Heart right ventricle (tissue), 16 donors: ENCODE measurements around the gene SNX19. TPM values are rescaled to one million over a fixed set of nuclear protein-coding genes. Genes with fewer than 3 reads are reported as not detected.

Source experiments
- ATAC-seq, 8 donors: fragments of 200-7000 bp; cut with Tn5 transposase; one replicate each; pipeline ENCODE4 v1.9.1; 2020; ENCODE audit warnings: mild to moderate bottlenecking in 8 of 8, moderate library complexity in 8 of 8, moderate number of reproducible peaks in 1 of 8
- DNase-seq, 2 donors: peaks; one replicate each; pipeline ENCODE4 v3.0.0-alpha.2; 2020
- H3K27ac ChIP-seq, 10 donors: fragments of 200-600 bp; sonication (generic) in 2 of 10; one replicate each; pipeline versions ENCODE4 v1.5.0 to v1.8.0; 2020 to 2022; ENCODE audit warnings: mild to moderate bottlenecking in 3 of 10
- H3K27me3 ChIP-seq, 7 donors: fragments of 200-600 bp; one replicate each; pipeline ENCODE4 v1.8.0; 2021 to 2022; ENCODE audit warnings: mild to moderate bottlenecking in 2 of 7
- H3K36me3 ChIP-seq, 9 donors: fragments of 200-600 bp; sonication (generic) in 1 of 9; one replicate each; pipeline versions ENCODE4 v1.5.0 to v1.8.0; 2020 to 2022; ENCODE audit warnings: mild to moderate bottlenecking in 2 of 9
- H3K4me1 ChIP-seq, 9 donors: fragments of 200-600 bp; sonication (generic) in 1 of 9; one replicate each; pipeline versions ENCODE4 v1.5.0 to v1.8.0; 2020 to 2022; ENCODE audit warnings: mild to moderate bottlenecking in 4 of 9
- H3K4me3 ChIP-seq, 10 donors: fragments of 200-600 bp; sonication (generic) in 2 of 10; one replicate each; pipeline versions ENCODE4 v1.5.0 to v1.8.0; 2020 to 2022; ENCODE audit warnings: mild to moderate bottlenecking in 7 of 10, moderate library complexity in 2 of 10
- H3K9me3 ChIP-seq, 11 donors: fragments of 200-600 bp in 10 of 11; sonication (generic) in 2 of 11; one replicate each; pipeline versions ENCODE4 v1.5.0 to v1.8.0; 2013 to 2022; ENCODE audit warnings: mild to moderate bottlenecking in 2 of 11, control low read depth in 1 of 11, moderate library complexity in 1 of 11
- CTCF ChIP-seq, 9 donors: fragments of 200-600 bp; sonication (generic) in 2 of 9; IDR thresholded peaks; one replicate each; pipeline versions ENCODE4 v1.5.0 to v1.8.0; 2021 to 2022; ENCODE audit warnings: antibody characterized with exemption in 9 of 9, mild to moderate bottlenecking in 5 of 9, moderate library complexity in 1 of 9
- WGBS, 2 donors: extraction: QIAGEN DNeasy Blood & Tissue Kit; methylation state at CpG; one replicate each; pipeline ENCODE4 v1.1.7; 2013; ENCODE audit warnings: inconsistent platforms in 1 of 2; 5-methylcytosine and 5-hydroxymethylcytosine counted together
- intact Hi-C, 10 donors: fragments of 100-400 bp; cut with DNase I; formaldehyde crosslinking; loops; one replicate each; pipeline versions ENCODE4 v1.11.1 to v1.14.2; 2022
- polyA plus RNA-seq, 2 donors: library from polyadenylated mRNA; stranded (reverse); fragments of 200-250 nt; gene quantifications; one replicate each; pipeline ENCODE4 v1.2.3, GENCODE V29; 2013
- total RNA-seq, 10 donors: library from RNA; stranded (reverse); fragmentation: NEBNext Ultra II Directional in 3 of 10; extraction: Animal tissue kit (Norgen Biotek cat#: 25700) in 3 of 10; gene quantifications; one replicate each; pipeline versions ENCODE4 v1.2.1 to v1.2.4, GENCODE V29; 2021 to 2023
- donor health status: Arrhythmogenic right ventricular cardiomyopathy.
- donor health status: ischemic (EF 13 %, LVEDD 7.1; RV severe dilation, severe dysfunction).
- donor health status: healthy with polysubstance abuse.
- donor health status: DM: no; HTN: yes; CAD: no.
- donor health status: DM: no; HTN: no; CAD: no.
- donor health status: ischemic (EF 25% LVEDD 6.9; RV normal size, moderate dysfunction).
- donor health status: ischemic (EF 25% LVEDD 5.7; RV mildly dilated, moderate dysfunction).
- donor health status: healthy.
- donor health status: DM: yes; HTN: yes; CAD: no.
- donor health status: Ischemic cardiomyopathy.
- donor health status: ischemic (EF 35%, LVEDD 5.7; RV mildly dilated, moderate dysfunction).
- donor health status: nonischemic (EF 11% LVEDD 7.7; RV severe dilation, severe dysfunction).
- donor health status: DM: yes; HTN: yes; CAD: no.
- donor health status: PGD.
- donor health status: ischemic (EF 29% LVEDD 5.4; RV normal size, mild dysfunction).
- donor health status: nonischemic (EF 23%, LVEDD 6.1; RV moderate dilation, normal function).

Gene SNX19
- total and polyA plus RNA-seq, 12 donors = 10.4 to 60.9 (median 53.5) TPM

DNA sequence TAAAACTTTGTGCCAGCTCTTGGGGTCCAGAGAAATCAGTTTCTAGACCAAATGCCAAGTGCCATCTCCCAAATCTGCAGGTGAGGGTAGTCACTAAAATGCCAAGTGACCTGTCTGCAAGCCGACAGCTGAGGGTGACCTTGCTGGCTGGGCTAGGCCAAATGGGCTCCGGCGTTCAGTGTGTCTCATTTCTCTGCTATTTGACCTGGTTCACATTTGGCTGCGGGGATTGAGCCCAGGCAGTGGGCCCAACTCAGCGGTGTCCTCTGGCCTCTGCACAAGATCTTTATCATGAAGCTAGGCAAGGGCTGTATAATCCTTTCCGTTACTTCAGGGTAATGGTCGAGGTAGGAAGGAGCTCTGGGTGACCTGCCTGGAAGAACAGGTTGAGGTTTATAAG, 87.5 kb downstream of the SNX19 start:
- Histone ChIP-seq H3K9me3 (no peaks in the 10 kb centered on the region), H3K27ac (peak overlapping the region in 7 of 10 donors; percentile 44 to 73 (median 64)), H3K4me3 (no peak overlapping the region), H3K4me1 (peaks cover 3 to 43% (median 28%) of the 10 kb centered on the region in 9 donors), H3K27me3 (no peaks in the 10 kb centered on the region), H3K36me3 (no peaks in the 10 kb centered on the region)
- 51 to 53% methylated on average over 7 of the region's 7 CpGs for WGBS, 2 donors
- intact Hi-C loops = loop anchor here in 5 of 10 donors (2.0 to 10.0 kb wide), 7 partner anchors 104 to 381 kb away; partner anchors contain the start of gene ADAMTS15 (in 1 of the 5)
- no peak for TF ChIP-seq CTCF (IDR thresholded peaks at IDR 0.05)
- peak in 2 of 8 donors; percentile 21 to 24 for ATAC-seq
- DNase-seq = peak in 1 of 2 donors; percentile 37

DNA sequence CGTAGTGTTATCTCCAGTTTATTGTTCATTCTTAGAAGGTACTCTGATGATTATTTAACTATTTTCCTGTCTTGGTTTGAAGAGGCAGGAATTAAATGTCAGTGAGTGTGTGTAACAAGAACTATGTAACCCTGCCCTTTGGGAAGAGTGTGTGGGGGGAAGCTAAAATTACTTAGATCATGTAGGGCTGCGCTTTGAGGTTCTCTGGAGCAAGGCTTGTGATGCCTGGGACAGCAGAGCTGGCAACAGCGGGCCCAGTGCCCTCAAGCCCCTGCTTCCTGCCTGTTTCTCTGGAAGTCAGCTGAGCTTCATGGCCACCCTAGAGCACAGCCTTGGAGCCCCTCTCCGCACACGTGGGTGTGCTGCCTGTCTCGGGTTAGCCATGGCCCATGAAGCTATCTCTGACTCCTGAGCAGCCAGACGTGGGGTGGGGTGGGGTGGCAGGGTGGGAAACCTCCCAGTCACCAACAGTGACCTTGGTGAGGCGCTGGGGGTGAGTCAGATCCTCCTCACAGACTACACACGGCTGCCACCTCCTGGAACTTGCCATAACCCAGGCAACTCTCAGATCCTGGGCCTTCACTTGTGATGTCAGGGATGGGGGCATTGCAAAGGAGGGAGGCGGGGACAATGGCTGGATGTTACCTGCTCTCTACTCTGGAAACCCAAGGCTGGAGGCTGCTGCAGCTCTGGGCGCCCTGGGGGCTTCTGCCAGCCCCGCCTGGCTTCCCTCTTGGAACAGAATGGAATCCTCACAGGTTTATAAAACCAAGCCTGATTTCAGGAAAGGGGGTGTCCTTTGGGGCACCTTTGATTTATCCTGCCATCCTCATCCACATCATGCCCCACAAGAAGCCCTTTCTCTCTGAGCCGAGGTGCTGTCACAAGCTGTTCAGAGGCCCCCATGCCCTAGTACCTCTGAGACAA, 88.6 kb downstream of the SNX19 start:
- peaks cover 3 to 43% (median 28%) of the 10 kb centered on the region in 9 donors for H3K4me1 ChIP-seq

GRCh38 chr11:130826572-130826971, 89.7 kb downstream of the SNX19 start:
- H3K36me3 ChIP-seq = no peaks in the 10 kb centered on the region
- H3K4me1 ChIP-seq = peaks cover 3 to 43% (median 28%) of the 10 kb centered on the region in 9 donors
- DNase-seq = no peak
- no peaks in the 10 kb centered on the region for H3K9me3 ChIP-seq
- H3K27ac ChIP-seq = peak overlapping the region in 1 of 10 donors; percentile 64
- 78 to 86% methylated on average over 9 of the region's 9 CpGs for WGBS, 2 donors
- no peak overlapping the region for H3K4me3 ChIP-seq
- intact Hi-C loops = loop anchor here in 6 of 10 donors (2.0 to 10.0 kb wide), 9 partner anchors 102 to 379 kb away; partner anchors contain the start of gene ADAMTS15 (in 2 of the 6)
- no peak for TF ChIP-seq CTCF (IDR thresholded peaks at IDR 0.05)
- ATAC-seq = no peak
- no peaks in the 10 kb centered on the region for H3K27me3 ChIP-seq

More for the DNA sequence above, 88.6 kb downstream of the SNX19 start:
- no peaks in the 10 kb centered on the region for H3K36me3 ChIP-seq
- TF ChIP-seq CTCF (IDR thresholded peaks at IDR 0.05) = peak in 8 of 9 donors; percentile 44 to 64 (median 53)
- H3K9me3 ChIP-seq = no peaks in the 10 kb centered on the region
- WGBS, 2 donors = 58 to 64% methylated on average over 13 of the region's 13 CpGs
- peak; percentile 76 to 92 (median 88) for ATAC-seq
- no peak overlapping the region for H3K4me3 ChIP-seq
- intact Hi-C loops = loop anchor here in 6 of 10 donors (2.0 to 10.0 kb wide), 9 partner anchors 103 to 380 kb away; partner anchors contain the start of gene ADAMTS15 (in 2 of the 6)
- no peaks in the 10 kb centered on the region for H3K27me3 ChIP-seq
- H3K27ac ChIP-seq = peak overlapping the region in 9 of 10 donors; percentile 36 to 73 (median 64)
- peak; percentile 63 to 64 for DNase-seq

- DNase-seq = no peak
- Histone ChIP-seq H3K27ac (no peak overlapping the region), H3K9me3 (no peaks in the 10 kb centered on the region), H3K4me1 (peaks cover 3 to 37% (median 24%) of the 10 kb centered on the region in 9 donors), H3K27me3 (no peaks in the 10 kb centered on the region), H3K4me3 (no peak overlapping the region), H3K36me3 (no peaks in the 10 kb centered on the region)
- intact Hi-C loops = loop anchor here in 6 of 10 donors (2.0 to 10.0 kb wide), 9 partner anchors 101 to 379 kb away; partner anchors contain the start of gene ADAMTS15 (in 2 of the 6)
- WGBS, 2 donors = 82% methylated on average over 8 of the region's 8 CpGs
- no peak for TF ChIP-seq CTCF (IDR thresholded peaks at IDR 0.05)
- no peak for ATAC-seq
These were observed 90.3 kb downstream of the SNX19 start for GRCh38 chr11:130825983-130826382.
